Epithelial cell of alveolus of lung (primary cell): ENCODE measurements around the gene GPR21. TPM values are rescaled to one million over a fixed set of nuclear protein-coding genes. Genes with fewer than 3 reads are reported as not detected.

ENCODE experiments used
- total RNA-seq: library from RNA; depleted of rRNA; stranded (reverse); fragments of >200 nt; gene quantifications from 2 replicates; pipeline ENCODE4 v1.2.1, GENCODE V29; 2015

Gene GPR21
- 0.13 TPM in 1 of 2 replicates, not detected in the other for total RNA-seq

GRCh38 chr9:123033352-123033751, at the start of gene GPR21:
Gene GPR21, plus strand, starts transcription at chr9:123033667. Its CDS starts 900 bp downstream, at chr9:123034567.

Other genes with a start within 250 kb of the GPR21 start
- not detected in 2 replicates for gene OR5C1, start 244.7 kb upstream of the GPR21 start, total RNA-seq
- gene OR1K1, start 233.5 kb upstream of the GPR21 start, total RNA-seq = not detected in 2 replicates
- gene PDCL, start 205.1 kb upstream of the GPR21 start, total RNA-seq = 19.7 and 24.4 TPM in 2 replicates
- 26.6 and 30.6 TPM in 2 replicates for gene RC3H2, start 128.3 kb upstream of the GPR21 start, total RNA-seq
- 7.2 and 10.2 TPM in 2 replicates for gene ZBTB6, start 120.3 kb upstream of the GPR21 start, total RNA-seq
- 3.4 and 5.0 TPM in 2 replicates for gene ZBTB26, start 102.2 kb upstream of the GPR21 start, total RNA-seq
- gene RABGAP1, start 92.6 kb upstream of the GPR21 start, total RNA-seq = 10.3 and 23.0 TPM in 2 replicates
- gene STRBP, start 234.9 kb downstream of the GPR21 start, total RNA-seq = 1.9 and 2.2 TPM in 2 replicates